Activated naive CD4-positive, alpha-beta T cell treated with anti-CD3 and anti-CD28 coated beads, Interleukin-2, amount 50 U/mL, for 16 hours (primary cell): ENCODE measurements around the gene CLSTN2.

Source experiments
- DNase-seq: peaks from one replicate; pipeline ENCODE4 v3.0.0-alpha.2; 2020

The CLSTN2 gene

DNA sequence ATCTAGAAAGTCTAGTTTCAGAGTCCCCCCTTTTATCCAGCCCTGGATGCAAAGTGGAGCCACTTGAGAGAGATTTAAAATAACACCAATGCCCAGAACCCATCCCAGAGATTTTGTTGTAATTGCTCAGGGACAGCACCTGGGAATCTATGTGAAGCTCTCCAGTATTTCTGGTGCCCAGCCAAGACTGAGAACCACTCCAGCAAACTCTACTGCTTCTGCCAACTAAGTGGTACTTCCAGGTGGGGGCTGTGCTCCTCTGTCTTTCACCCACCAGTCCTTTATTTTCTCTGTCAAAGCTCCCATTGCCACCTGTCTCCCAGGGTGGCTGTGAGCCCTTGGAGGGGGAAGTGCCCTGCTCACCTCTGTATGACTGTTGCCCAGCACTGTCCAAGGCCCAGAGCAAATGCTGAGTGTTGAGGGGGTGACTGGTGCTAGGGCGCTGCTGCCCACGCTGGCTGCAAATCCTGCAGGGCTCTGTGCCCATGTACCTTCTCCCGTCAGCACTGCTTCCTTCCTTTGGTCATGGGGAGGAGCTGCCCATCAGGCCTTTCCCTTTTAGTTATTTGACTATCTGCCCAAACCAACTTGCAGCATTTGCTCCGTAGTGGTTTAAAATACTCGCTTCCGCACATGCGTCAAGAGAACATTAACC lies 9.4 kb downstream of the CLSTN2 start:
- DNase-seq, result no peak

- DNase-seq, result no peak
Observed at GRCh38 chr3:139945386-139945785, 10.4 kb downstream of the CLSTN2 start.

DNA sequence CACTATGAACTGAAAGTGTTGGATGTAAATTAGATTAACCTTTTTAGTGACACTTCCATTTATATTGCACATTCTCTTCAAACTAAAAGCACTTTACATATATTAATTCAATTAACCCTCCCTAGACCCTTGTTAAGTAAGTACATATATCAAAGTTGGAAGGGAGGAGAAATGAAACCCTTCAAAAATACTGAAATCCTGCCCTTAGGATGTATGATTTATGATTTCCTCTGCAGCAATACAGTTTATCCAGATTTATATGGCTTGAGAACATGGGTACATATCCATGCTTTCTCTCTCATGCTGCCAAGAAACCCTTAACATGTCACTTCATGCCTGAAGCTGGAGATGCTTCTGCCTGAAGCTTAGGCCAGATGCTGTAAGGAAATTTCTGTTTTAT lies 11.0 kb downstream of the CLSTN2 start:
- DNase-seq, result no peak

DNA sequence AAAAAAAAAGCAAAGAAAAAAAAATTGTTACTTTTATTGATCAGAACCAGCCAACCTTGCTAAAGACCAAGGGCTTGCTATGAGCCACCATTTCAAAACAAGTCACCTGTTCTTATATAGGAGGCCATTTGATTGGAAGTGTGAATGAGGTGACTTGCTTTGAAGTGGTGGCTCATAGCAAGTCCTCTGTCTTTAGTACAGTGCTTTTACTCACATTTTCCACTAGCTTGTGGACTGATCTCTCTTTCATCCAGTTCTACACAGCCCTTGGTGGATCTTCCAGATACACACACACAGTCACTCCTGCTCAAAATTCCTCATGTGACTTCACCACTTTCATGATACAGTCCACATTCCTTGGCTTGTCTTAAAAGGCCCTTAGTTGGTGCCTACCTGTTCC lies 13.5 kb downstream of the CLSTN2 start:
- no peak for DNase-seq

DNA sequence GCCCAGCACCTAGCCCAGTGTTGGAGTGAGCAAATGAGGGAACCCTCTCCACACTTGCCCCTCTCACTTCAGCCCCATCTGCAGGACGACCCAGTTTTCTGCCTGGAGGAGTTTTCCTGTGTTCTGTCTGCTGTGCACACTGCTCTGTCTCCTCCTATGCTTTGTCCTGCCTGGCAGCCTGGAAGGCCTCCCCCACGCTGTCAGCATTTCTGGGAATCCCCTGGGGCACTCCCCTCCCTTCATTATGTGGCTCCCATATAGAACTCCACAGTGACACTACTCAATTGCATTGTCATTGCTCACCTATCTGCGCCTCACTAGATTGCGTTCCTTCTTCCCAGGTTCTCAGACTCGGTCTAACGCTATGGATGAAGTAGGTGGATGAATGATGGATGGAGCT lies 13.9 kb downstream of the CLSTN2 start:
- no peak for DNase-seq

DNA sequence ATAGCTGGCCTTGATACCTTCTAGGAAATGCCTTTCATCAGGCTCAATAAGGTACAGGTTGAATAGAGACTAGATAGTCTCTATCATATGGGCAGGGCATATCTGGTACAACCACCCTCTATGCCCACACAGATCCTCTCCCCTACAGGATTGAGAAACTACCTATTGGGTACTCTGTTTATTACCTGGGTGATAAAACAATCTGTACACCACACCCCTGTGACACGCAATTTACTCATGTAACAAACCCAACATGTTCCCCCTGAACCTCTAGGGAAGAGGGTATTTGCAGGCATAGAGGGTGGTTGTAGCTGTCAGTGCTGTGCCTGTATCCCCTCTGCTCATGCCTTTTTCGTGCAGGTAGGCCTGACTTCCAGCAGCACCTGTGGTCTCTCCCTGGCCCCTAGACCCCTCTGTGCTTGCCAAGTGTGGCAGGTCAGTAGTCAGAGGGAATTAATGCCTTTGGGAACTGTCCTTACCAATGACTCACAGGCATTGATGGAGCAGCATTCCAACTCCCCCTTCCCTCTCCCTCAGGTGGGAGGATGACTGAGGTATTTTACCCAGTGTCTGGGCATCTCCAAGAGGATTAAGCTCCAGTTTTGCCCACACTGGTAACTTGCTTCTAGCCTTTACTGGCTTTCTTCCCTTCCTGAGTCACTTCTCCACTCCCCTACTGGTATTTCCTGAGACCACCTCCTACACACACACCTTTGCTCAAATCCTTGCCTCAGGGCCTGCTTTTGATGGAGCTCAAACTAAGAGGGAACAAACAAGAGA lies 18.3 kb downstream of the CLSTN2 start:
- no peak for DNase-seq

DNA sequence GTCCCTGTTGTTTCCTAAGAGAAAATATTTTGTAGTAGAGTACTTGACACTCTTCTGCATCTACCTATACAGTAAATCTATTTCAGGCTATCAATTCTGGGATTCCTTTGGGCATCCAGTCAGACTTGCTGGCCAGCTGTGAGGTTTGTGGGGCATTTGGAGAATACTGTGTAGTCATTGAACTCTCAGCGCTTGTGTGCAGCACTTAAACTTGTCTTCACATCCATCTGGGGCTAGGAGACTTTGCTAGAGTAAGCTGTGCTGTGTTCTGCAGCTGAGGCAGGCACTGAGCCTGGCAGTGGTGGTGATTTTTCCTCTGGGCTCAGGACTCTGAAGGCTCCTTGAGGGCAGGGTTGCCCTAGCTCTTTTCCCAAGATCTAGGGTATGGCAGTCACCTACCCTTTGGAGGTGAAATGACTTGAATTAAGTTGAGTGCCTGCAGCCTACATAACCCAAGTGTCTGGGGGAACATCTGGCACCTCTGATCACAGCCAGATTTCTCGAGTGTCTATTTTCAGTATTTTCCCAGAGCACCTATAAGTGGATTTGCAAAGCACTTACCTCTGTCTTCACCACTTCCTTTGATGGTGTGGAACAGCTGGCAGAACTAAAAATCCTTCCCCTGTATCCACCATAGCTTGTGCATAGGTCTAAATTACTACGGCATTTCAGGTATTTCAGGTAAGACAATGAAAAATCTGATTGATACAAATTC lies 19.3 kb downstream of the CLSTN2 start:
- no peak for DNase-seq

DNA sequence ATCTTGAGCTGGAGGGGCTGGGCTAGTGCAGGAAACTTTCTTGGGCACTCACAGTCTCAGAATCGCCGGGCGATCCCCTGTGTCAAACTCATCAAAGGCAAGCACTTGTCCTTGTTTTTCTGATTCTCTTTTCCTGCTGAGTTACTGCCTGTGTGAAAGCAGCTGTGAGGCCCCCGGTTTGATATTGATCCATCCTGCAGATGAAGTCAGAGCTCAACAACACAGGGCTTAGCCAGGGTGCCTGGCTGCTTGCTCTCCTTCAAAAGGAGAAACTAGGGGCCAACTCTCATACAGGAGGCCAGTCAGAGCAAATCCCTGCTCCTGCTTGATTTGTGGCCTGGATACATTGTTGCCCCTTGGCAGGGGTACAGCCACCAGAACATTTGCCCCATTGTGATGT lies 22.9 kb downstream of the CLSTN2 start:
- DNase-seq, result no peak

DNA sequence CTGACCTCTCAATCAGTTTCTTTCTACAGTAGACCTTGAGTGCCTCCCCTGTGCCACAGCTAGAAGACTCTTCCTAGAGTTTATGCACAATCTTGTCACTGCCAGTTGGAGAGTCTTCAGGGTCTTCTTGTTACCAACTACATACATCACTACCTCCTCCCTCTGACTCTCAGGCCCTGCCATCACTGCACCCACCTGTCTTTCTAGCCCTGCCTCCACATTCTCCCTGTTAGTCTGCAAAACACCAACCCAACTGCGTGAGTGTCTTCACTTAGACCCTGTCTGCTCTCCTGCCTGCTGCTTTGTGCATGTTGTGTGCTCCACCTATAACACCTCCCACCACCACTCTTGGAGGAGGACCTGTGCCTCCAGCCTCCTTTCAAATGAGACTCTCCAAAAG lies 34.4 kb downstream of the CLSTN2 start:
- DNase-seq, result no peak

GRCh38 chr3:139970526-139970925 lies 35.5 kb downstream of the CLSTN2 start:
- no peak for DNase-seq

DNA sequence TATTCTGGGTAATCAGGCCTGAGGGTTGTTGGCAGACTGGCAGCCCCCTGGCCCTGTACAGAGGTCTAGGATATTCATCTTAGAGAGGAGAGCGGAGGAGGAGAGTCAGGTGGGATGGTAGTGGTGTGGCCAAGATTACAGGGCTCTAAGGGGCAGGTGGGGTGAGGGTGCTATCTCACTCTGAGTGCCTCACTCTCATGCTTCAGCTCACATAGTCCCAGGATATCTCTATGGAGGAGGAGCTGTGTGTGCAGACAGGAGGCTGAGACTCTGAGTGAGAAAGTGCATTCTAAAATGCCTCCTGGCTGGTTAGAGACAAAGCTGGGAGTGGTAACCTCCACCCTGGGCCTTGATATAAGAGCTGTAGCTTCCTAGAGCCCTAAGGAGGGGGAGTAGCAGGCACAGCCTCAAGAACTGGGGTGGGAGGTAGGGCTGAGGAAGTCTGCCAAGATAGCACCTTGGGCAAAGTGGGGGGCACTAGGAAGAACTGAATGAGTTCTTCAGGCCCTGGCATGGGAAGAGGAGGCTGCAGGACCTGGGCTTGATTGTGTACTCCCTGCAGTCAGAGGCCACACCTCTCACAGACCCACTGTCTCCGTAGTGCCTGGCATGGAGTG lies 39.9 kb downstream of the CLSTN2 start:
- DNase-seq, result no peak

- no peak for DNase-seq
Observed at GRCh38 chr3:139975594-139976365, 40.8 kb downstream of the CLSTN2 start.

DNA sequence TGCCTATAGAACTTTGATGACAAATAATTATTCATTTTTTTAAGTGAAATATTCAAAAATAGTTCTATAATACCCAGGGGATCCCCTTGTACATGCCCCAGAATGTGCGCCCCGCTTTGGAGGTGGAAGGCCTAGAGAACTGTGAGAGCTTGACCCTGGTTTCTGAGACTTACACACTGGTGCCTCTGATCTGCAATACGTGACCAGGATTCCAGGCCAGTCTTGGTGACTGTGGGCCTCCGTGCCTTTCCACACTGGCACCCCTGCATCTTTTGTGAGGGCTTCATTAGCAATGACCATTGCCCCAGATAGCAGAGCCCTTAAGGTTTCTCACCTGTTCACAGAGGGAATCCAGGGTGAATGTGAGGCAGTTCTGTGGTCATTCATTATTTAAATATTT lies 44.0 kb downstream of the CLSTN2 start:
- DNase-seq, result no peak

DNA sequence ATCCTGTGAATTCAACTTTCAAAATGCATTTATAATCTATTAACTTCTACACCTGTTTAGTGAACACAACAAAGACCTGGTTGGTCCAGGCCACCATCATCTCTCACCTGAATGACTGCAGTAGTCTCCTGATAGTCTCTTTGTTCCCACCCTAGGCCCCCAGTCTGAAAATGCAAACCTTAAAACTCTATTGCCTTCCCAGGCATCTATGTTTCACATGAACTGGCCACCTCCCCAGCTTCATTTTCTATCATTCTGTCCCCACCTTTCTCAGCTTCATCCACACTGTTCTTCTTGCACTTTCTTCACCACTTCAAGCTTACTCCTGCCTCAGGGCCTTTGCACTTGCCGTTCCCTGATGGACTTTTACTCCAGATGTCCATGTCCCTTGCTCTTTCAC lies 45.0 kb downstream of the CLSTN2 start:
- no peak for DNase-seq

DNA sequence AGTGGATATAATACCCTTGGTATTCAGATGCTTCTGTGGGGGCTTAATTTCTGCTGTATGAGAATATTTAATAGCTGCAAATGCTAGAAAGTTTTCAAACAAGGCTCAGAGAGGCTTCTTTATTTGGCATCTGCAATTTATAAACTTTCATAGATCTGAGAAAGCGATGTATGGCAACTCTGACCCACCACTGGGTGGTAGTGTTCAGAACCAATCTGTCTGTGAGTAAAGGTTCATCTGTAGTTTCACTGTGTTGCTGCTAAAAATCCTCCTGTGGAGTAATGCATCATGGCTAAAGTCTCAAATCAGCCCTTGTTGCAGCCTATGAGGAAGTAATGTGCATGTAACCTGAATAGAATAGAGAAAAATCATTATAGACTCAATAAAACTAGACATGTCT lies 47.4 kb downstream of the CLSTN2 start:
- DNase-seq, result no peak

GRCh38 chr3:139985576-139985975 lies 50.6 kb downstream of the CLSTN2 start:
- no peak for DNase-seq

GRCh38 chr3:139987908-139988307 lies 52.9 kb downstream of the CLSTN2 start:
- DNase-seq, result no peak

DNA sequence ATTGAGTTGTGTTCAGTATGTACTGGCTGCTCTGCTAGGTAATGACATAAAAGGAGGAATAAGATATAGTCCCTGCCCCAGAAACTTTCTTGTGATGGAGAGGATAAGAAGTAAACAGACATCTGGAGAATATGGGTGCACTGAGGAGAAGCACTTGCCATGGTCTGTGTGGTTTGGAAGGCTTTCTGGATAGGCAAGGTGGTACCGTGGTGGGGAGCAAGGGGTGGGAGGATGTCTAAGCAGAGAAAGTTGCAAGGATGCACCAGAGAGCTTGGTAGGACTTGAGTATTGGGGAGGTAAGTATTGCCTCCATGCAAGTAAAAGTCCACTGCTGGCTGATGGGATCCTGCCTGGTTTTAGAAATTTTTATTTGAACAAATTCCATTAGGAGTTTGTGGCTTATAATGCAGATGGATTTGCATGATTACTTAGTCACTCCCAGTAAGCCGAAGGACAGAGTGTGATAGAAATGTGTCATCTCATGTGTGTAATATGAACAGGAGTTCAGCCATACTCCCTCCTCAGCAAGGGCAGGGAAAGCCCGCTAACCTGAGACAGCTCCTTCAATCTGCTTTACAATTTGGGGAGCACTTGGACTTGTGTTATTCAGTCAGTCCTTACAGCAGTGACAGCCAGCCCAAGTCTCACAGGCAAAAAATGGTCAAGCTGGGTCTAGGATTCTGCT lies 53.6 kb downstream of the CLSTN2 start:
- DNase-seq, result no peak

- DNase-seq, result no peak
Observed at GRCh38 chr3:139994891-139995290, 59.9 kb downstream of the CLSTN2 start.

DNA sequence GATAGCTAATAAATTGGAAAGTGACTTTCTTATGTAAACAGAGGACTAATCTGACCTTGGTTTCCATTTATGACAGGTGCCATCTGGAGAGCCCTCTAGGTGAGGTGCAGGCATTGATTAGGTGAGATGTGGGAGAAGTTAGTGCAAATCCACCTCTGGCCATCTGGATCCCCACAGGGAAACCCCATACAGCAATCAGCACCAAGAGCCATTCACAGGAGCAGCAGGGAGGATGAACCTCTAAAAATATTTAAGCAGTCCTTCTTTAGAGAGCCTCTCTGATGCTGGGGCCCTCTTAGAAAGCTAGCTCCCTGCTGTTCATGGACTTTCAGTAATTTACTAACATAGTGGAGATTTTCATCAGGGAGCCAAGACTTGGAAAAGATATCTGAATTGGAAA lies 69.3 kb downstream of the CLSTN2 start:
- DNase-seq, result no peak

- DNase-seq, result no peak
Observed at GRCh38 chr3:140006331-140006730, 71.3 kb downstream of the CLSTN2 start.

DNA sequence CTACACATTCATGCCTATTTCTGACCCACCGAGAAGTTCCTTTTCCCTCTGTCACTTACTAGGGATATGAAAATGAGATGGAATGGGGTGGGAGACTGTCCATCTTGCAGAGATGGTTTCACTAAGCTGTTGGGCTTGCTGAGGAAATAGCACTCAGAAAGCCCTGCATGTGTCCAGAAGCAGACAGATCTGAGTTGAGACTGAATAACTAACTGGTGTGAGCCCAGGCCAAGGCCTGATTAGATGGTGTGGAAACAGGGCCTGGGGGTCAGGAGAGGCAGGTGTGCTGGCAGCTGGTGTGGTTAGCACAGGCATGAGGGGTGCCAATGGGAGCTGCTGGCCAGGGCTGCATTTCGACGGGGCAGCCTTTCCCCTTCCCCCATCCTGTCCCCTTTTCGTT lies 72.1 kb downstream of the CLSTN2 start:
- DNase-seq, result no peak
